Fibroblast of pulmonary artery (primary cell): ENCODE data around the gene NRG2.

Experiments used
- DNase-seq: peaks from one replicate; pipeline ENCODE4 v3.0.0-alpha.2; 2010; ENCODE audit warnings: low read depth
- H3K4me3 ChIP-seq: replicated peaks from 2 replicates; pipeline ENCODE4 v1.5.1; 2011; ENCODE audit warnings: low read depth, mild to moderate bottlenecking, control low read depth, low read length, moderate library complexity
- CTCF ChIP-seq: IDR thresholded peaks from 2 replicates; pipeline ENCODE4 v1.5.1; 2011; ENCODE audit warnings: mild to moderate bottlenecking, control low read depth, low read length, inconsistent platforms; ENCODE audit errors: missing control alignments

The NRG2 gene

DNA sequence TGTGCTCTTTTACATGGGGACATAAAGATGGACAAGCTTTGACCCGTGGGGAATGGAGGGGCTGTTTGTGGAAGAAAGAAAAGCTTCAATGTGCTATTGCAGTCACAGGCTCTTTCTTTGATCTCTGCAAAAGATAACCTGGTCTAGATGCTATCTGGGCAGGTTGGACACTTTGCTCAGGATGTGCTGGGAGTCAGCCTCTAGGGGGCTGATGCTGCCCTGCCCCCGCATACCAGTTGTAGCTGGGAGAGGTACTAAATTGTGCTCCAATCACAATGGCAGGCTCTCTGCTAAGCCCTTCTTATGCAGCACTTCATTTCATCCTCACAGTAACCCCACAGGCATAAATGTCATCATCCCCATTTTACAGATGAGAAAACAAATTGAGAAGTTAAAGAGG, 180.3 kb downstream of the NRG2 start:
- TF ChIP-seq CTCF = no peak
- no peak for DNase-seq
- no peak overlapping the region for H3K4me3 ChIP-seq

- peak; percentile 27 for DNase-seq
- no peak overlapping the region for H3K4me3 ChIP-seq
- TF ChIP-seq CTCF = no peak
These were observed 180.8 kb downstream of the NRG2 start for GRCh38 chr5:139862313-139862712.

DNA sequence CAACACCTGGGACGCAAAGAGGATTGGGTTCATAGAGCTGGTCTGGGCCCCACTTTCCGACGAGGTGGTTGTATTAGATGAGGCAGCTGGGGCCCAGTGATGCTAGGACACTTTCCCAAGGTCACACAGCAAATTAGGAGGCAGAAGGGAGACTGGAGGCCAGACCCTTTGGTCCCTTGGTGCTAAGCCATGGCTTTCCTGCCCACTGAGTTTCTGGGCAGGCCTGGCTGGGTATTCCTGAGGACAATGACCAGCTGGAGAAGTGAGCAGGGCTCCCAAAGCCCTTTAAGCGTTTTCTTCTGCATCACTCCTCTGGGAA, 181.3 kb downstream of the NRG2 start:
- H3K4me3 ChIP-seq = no peak overlapping the region
- no peak for TF ChIP-seq CTCF
- DNase-seq = no peak

DNA sequence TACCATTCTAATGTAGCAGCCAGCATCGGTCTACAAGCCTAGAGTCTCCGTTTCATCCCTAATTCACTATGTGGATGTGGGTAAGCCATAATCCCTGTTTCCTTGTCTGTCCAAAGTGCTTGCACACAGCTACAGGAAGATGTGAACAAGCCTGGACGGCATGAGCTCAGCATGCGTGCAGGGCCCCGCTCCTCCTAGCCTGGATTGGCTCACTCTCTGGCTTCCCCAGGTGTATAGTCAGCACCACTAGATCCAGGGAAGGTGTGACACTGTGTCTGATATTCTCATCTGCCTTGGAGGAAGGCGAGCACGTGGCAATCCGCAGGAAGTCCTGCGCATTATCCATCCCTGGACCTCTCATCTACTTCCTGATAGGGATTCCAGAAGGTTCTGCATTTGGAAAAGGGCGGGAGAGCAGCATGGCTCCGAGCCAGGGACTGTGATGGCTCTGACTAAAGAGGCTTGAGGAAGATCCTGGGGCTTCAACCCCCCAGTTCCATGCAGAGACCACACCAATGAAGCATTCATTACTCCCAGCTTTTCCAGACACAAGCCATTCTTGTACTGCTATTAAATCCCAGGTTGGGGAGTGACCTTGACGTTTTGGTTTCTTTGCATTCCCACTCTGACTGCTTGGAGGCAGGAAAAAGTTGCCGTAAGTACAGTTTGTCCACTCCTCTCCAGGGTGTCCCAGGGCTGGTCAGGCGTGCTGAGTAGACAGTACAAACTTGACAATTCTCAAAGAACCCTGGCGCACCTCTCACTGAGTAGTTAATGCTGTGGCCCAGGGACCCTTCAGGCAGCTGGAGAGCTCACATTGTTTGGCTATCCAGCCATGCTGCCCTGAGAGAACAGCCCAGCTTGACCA, 181.8 kb downstream of the NRG2 start:
- DNase-seq = no peak
- TF ChIP-seq CTCF = no peak
- no peak overlapping the region for H3K4me3 ChIP-seq

DNA sequence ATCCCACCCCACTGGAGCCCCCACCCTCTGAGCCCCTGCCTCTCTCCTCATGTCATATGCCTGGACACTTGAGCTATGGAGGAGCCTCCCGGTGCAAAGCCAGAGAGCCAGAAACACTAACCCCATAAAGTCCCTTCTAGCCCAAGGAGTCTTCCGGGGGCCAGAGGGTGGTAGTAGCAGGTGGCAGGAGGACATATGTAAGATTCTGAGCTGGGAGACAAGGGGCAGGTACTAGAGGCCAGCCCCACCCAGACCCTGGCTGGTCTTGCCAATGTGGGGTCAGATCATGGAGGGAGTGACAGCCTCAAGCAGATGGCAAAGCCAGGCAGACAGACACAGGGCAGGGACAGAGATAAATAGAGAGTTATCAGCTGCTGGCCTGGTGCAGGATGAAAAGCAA, 184.1 kb downstream of the NRG2 start:
- no peak for TF ChIP-seq CTCF
- DNase-seq = no peak
- H3K4me3 ChIP-seq = no peak overlapping the region

DNA sequence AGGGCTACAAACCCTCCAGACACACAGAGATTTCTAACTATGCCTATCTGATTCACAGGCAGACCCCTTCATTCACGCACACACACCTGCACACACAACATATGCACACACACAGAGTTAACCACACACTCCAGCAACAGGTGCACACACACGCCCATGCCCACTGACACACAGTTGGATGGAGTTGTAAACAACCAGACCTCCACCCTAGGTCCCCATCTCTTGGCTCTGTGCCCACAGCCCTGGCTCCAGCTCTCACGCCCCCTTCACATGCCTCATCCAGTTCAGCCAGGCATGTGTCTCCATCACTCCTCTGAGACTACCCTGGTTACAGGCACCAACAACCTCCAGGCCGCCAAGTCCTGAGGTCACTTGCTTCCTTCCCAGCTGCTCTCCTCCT, 186.4 kb downstream of the NRG2 start:
- H3K4me3 ChIP-seq = no peak overlapping the region
- DNase-seq = no peak
- TF ChIP-seq CTCF = no peak

GRCh38 chr5:139855946-139856540, 187.1 kb downstream of the NRG2 start:
- H3K4me3 ChIP-seq = no peak overlapping the region
- DNase-seq = no peak
- no peak for TF ChIP-seq CTCF
